DMS53 treated with DMSO at 0.1 percent for 48 hours (cell line): Measurements from ENCODE around the gene SIRT3.

Experiments
- DNase-seq: peaks from one replicate; lab custom pipeline; 2025; ENCODE audit not compliant: unreplicated experiment; lab: John Stamatoyannopoulos, UW

The SIRT3 gene

GRCh38 chr11:217704-218103 is 18.4 kb downstream of the SIRT3 start:
- no peak for DNase-seq

GRCh38 chr11:216081-216974 is 19.8 kb downstream of the SIRT3 start:
- peak; percentile 67 for DNase-seq

GRCh38 chr11:215581-216037 is 20.5 kb downstream of the SIRT3 start:
- no peak for DNase-seq

GRCh38 chr11:214083-214482 is 22.1 kb downstream of the SIRT3 start:
- no peak for DNase-seq

GRCh38 chr11:213111-213510 is 23.0 kb downstream of the SIRT3 start:
- no peak for DNase-seq

- DNase-seq: no peak
Observed at GRCh38 chr11:212150-213100, 23.7 kb downstream of the SIRT3 start.

GRCh38 chr11:211741-212140 is 24.4 kb downstream of the SIRT3 start:
- DNase-seq: no peak

- DNase-seq: no peak
Observed at GRCh38 chr11:211295-211694, 24.8 kb downstream of the SIRT3 start.

GRCh38 chr11:210803-211180 is 25.4 kb downstream of the SIRT3 start:
- no peak for DNase-seq

- DNase-seq: no peak
Observed at GRCh38 chr11:210122-210802, 25.9 kb downstream of the SIRT3 start.

- DNase-seq: no peak
Observed at GRCh38 chr11:209275-210121, 26.6 kb downstream of the SIRT3 start.

- no peak for DNase-seq
Observed at GRCh38 chr11:208917-209260, 27.3 kb downstream of the SIRT3 start.

GRCh38 chr11:208181-208916 is 27.8 kb downstream of the SIRT3 start:
- DNase-seq: peak; percentile 57

GRCh38 chr11:207863-208180 is 28.3 kb downstream of the SIRT3 start:
- DNase-seq: peak; percentile 67

- peak; percentile 93 for DNase-seq
Observed at GRCh38 chr11:207208-207862, 28.8 kb downstream of the SIRT3 start, which contains the start of the genes BET1L and RIC8A. Gene BET1L, minus strand, starts transcription at chr11:207399. Its CDS starts 78 bp downstream, at chr11:207321. Gene RIC8A, plus strand, starts transcription at chr11:207708. Its CDS starts 1,147 bp downstream, at chr11:208855.

- peak; percentile 11 for DNase-seq
Observed at GRCh38 chr11:206526-207207, 29.5 kb downstream of the SIRT3 start.

- no peak for DNase-seq
Observed at GRCh38 chr11:206002-206384, 30.1 kb downstream of the SIRT3 start.

- no peak for DNase-seq
Observed at GRCh38 chr11:205221-206001, 30.7 kb downstream of the SIRT3 start.
